Spinal cord (tissue), 10 donors: ENCODE results near the gene CPA3. TPM values are rescaled to one million over a fixed set of nuclear protein-coding genes. Genes with fewer than 3 reads are reported as not detected.

Source experiments
- DNase-seq, 6 donors: peaks; one replicate each; pipeline versions ENCODE4 v3.0.0 to v3.0.0-alpha.2; 2013 to 2015; ENCODE audit warnings: low spot score in 6 of 6, low read depth in 4 of 6
- H3K27ac ChIP-seq: one replicate; pipeline ENCODE4 v1.5.1; 2013; ENCODE audit warnings: low read depth, low read length, control low read depth
- H3K27me3 ChIP-seq: one replicate; pipeline ENCODE4 v1.6.1; 2013; ENCODE audit warnings: low read length; ENCODE audit not compliant: control insufficient read depth, insufficient read depth
- H3K36me3 ChIP-seq: one replicate; pipeline ENCODE4 v1.6.1; 2013; ENCODE audit warnings: low read length; ENCODE audit not compliant: control insufficient read depth, insufficient read depth
- H3K4me1 ChIP-seq: one replicate; pipeline ENCODE4 v1.6.1; 2013; ENCODE audit warnings: low read length; ENCODE audit not compliant: control insufficient read depth, insufficient read depth
- H3K4me3 ChIP-seq: one replicate; pipeline ENCODE4 v1.5.1; 2013; ENCODE audit warnings: low read depth, low read length, control low read depth
- H3K9me3 ChIP-seq: one replicate; pipeline ENCODE4 v1.6.1; 2013; ENCODE audit warnings: low read length; ENCODE audit not compliant: control insufficient read depth, insufficient read depth
- WGBS: methylation state at CpG from one replicate; pipeline ENCODE4 v1.1.5; 2013; ENCODE audit warnings: missing lambda C conversion rate; ENCODE audit not compliant: insufficient coverage; 5-methylcytosine and 5-hydroxymethylcytosine counted together
- polyA plus RNA-seq, 2 donors: library from polyadenylated mRNA; unstranded; fragments of 120-200 nt; gene quantifications; one replicate each; pipeline ENCODE4 v1.2.1, GENCODE V29; 2013; ENCODE audit not compliant: insufficient read length in 2 of 2
- total RNA-seq, 2 donors: library from RNA; depleted of rRNA in 1 of 2; stranded (reverse); fragments of 120-200 nt in 1 of 2; fragments of >200 nt in 1 of 2; gene quantifications; one replicate each; pipeline versions ENCODE4 v1.2.3 to v1.2.4, GENCODE V29; 2013 to 2014
- donor health status: healthy.

CPA3 gene
- total and polyA plus RNA-seq, 4 donors, result 0.89 to 4.5 (median 2.6) TPM; not detected in 1

DNA sequence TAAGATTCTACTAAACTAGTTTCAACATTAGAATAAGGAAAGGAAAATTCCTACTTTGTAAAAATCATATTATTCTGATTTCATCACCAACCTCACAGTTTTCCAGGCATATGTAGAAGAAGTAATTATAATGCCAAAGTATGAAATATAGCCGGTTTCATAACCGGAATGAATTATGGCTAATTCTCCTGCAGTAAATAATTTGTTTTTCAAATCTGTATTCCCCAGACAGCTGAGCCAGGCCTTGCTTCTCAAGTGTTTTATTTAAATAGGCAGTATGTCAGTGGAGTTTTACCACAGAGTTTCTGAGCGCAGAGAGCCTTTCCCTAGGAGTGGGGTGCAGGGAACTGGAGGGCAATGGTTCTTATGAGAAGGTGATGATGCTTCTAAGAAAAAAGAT lies 8.7 kb upstream of the CPA3 start:
- WGBS, result no CpG with 5 or more reads among the region's 3 CpGs
- peak in 2 of 6 donors; percentile 11 to 14 for DNase-seq
- no peak overlapping the region for H3K27ac ChIP-seq

DNA sequence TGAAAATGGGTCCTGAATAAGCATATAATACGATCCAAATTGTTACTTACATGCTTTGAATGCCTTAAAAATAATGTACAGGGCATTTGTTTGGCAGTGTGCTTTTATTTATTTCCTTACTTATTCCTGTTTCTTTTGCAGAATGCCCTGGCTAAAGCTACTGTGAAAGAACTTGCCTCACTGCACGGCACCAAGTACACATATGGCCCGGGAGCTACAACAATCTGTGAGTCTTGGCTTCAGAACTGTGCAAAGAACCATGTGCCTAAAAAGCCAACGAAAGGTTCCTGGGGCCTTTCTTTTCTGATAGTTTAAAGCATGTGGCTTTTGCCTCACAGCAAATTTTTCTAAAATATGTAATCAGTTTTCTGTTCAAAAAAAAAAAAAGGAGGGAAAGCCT lies 7.8 kb upstream of the CPA3 start:
- Histone ChIP-seq H3K27ac (no peak overlapping the region), H3K36me3 (no peaks in the 10 kb centered on the region), H3K9me3 (no peaks in the 10 kb centered on the region), H3K4me1 (no peaks in the 10 kb centered on the region), H3K27me3 (no peaks in the 10 kb centered on the region), H3K4me3 (no peak overlapping the region)
- DNase-seq, result peak in 1 of 6 donors; percentile 71
- 66% methylated on average over 2 of the region's 4 CpGs for WGBS

More for the DNA sequence above, 8.7 kb upstream of the CPA3 start:
- Histone ChIP-seq H3K9me3 (no peaks in the 10 kb centered on the region), H3K36me3 (no peaks in the 10 kb centered on the region), H3K4me1 (no peaks in the 10 kb centered on the region), H3K4me3 (no peak overlapping the region), H3K27me3 (no peaks in the 10 kb centered on the region)

DNA sequence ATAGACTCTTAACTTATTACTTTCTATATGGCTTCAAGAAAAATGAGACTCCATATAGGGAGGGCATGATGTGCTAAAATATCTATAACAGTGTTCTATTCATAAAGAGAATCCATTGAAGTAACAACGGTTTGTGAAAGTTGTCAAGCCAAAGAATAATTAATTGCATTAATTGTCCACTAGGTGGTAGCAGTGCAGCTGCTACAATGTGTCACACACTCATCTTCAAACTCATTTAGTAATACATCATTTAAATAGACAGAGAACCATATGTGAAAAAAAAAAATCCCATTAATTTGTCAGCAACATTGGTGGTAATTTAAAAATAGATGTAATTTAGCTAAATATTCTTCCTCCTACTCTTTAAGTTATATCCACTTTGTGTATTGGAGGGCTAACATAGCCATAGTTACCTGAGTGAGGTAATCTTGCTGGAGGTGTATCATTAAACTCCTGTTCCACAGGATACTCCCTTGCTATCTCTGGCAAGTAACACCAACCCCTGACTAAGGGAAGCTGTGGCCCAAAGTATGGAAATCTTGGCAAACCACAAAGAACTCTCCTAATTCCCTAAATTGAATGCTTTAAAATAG lies 3.7 kb upstream of the CPA3 start:
- H3K27me3 ChIP-seq, result no peaks in the 10 kb centered on the region
- peak in 2 of 6 donors; percentile 37 to 38 for DNase-seq
- no CpG with 5 or more reads among the region's 1 CpG for WGBS

DNA sequence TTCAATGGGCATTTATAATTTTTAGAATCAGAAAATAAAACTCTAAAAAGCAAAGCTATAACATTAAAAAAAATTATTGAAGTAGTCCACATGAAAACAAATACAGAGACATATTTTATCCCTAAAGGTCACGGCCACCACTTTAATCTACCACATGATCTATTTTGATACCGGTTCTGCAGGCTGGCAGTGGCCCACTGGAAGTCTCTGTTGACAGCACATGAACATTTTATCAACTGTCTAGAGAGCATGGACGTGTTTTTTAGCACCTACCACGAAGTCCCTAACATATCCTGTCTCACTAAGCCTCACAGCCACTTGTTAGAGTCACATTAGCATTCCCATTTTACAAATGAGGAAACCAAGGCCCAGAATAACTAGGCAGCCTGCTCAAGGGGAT lies 1.8 kb upstream of the CPA3 start:
- 85% methylated on average over 4 of the region's 4 CpGs for WGBS
- Histone ChIP-seq H3K36me3 (no peaks in the 10 kb centered on the region), H3K4me3 (no peak overlapping the region), H3K4me1 (no peaks in the 10 kb centered on the region), H3K27ac (no peak overlapping the region), H3K27me3 (no peaks in the 10 kb centered on the region), H3K9me3 (no peaks in the 10 kb centered on the region)
- DNase-seq, result no peak

More for the DNA sequence above, 3.7 kb upstream of the CPA3 start:
- Histone ChIP-seq H3K36me3 (no peaks in the 10 kb centered on the region), H3K4me3 (no peak overlapping the region), H3K9me3 (no peaks in the 10 kb centered on the region), H3K27ac (no peak overlapping the region), H3K4me1 (no peaks in the 10 kb centered on the region)

DNA sequence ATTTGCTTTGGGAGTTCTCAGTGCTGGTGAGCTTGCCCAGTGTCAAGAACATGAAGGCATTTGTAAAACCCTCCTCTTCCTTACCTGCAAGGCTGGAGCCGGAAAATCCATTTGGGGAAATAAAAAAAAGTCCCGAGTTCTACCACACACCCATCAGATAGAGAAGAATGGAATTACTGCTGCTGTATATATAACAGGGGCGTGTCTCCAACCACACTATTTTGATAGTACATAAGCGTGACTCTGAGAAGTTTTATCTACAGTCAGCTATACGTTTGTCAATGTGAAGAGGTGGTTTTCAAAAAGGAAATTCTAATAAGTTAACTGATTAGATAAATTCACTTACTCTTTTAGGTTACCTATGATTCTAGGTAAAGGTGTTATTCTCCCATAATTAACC lies 1.3 kb upstream of the CPA3 start:
- Histone ChIP-seq H3K4me1 (no peaks in the 10 kb centered on the region), H3K4me3 (no peak overlapping the region), H3K27me3 (no peaks in the 10 kb centered on the region), H3K36me3 (no peaks in the 10 kb centered on the region), H3K9me3 (no peaks in the 10 kb centered on the region), H3K27ac (no peak overlapping the region)
- DNase-seq, result no peak
- no CpG with 5 or more reads among the region's 5 CpGs for WGBS

DNA sequence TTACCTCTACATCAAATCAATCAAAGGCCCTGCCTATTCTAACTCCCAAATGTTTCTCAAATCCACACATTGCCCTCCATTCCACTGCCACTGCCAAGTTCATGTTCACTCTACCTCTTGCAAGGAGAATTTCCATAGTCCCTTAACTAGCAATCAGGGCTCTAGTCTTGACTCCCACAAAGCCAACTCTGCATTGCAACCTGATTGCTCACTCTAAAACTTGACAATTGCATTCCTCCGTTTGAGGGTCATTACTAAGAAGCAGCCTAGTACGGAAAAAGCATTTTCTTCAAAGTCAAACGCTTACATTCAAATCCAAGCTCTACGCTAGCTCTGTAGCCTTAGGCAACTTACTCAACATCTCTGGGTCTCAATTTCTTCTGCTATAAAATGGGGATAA lies 1.2 kb downstream of the CPA3 start:
- Histone ChIP-seq H3K4me1 (no peaks in the 10 kb centered on the region), H3K27ac (no peak overlapping the region), H3K27me3 (no peaks in the 10 kb centered on the region), H3K36me3 (no peaks in the 10 kb centered on the region), H3K9me3 (no peaks in the 10 kb centered on the region), H3K4me3 (no peak overlapping the region)
- WGBS, result 100% methylated on average over 1 of the region's 4 CpGs
- DNase-seq, result no peak

DNA sequence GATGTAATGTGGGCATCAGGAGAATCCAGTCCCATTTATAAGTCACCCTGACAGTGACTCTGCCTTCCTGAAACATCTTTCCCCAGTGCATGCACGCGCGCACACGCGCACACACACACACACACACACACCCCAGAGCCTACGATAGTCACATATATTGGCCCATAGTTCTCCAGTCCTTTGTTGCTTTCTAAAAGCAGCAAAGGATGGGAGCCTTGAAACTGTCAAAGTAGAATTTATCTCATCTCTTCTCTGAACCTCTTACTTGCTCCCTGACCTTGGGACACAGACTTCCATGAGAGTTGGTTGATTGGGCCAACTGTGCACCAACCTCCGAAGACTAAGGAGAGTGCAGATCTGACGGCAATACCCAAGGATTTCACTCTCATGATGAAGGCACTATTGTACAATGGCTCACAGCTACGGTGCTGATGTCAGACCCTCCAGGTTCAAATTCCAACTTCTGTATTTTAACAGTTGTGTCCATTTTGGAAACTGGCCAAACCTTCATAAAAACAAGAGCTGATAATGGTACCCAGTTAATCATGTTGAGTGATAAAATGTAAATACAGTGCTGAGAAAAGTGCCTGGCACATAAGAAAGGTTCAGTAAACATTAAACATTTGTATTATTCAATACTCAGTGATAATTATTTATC lies 8.3 kb downstream of the CPA3 start:
- H3K4me3 ChIP-seq, result no peak overlapping the region
- H3K9me3 ChIP-seq, result no peaks in the 10 kb centered on the region
- H3K27ac ChIP-seq, result no peak overlapping the region
- no peaks in the 10 kb centered on the region for H3K4me1 ChIP-seq
- 86% methylated on average over 7 of the region's 9 CpGs for WGBS
- DNase-seq, result no peak
- H3K27me3 ChIP-seq, result no peaks in the 10 kb centered on the region
- H3K36me3 ChIP-seq, result no peaks in the 10 kb centered on the region

DNA sequence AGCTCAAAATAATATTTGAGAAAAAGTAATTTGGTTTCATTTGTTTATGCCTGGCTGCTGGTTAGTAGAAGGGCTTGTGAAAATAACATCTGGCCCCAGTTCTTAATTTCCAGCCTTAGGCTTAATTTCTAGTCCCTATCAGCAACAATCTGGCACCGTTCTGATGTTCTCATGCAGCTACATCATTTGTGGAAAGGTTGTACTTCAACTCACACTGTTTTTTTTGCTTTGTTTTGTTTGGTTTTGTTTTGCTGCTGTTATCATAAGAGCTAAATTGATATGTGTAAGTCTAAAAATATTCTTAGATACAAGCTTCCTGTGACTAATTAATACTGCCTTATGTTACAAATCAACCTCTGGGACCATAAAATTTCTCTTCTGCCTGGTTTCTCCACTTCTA lies 8.9 kb downstream of the CPA3 start:
- Histone ChIP-seq H3K4me3 (no peak overlapping the region), H3K4me1 (no peaks in the 10 kb centered on the region), H3K27me3 (no peaks in the 10 kb centered on the region), H3K9me3 (no peaks in the 10 kb centered on the region), H3K36me3 (no peaks in the 10 kb centered on the region), H3K27ac (no peak overlapping the region)
- WGBS, result no CpG with 5 or more reads among the region's 1 CpG
- DNase-seq, result no peak

DNA sequence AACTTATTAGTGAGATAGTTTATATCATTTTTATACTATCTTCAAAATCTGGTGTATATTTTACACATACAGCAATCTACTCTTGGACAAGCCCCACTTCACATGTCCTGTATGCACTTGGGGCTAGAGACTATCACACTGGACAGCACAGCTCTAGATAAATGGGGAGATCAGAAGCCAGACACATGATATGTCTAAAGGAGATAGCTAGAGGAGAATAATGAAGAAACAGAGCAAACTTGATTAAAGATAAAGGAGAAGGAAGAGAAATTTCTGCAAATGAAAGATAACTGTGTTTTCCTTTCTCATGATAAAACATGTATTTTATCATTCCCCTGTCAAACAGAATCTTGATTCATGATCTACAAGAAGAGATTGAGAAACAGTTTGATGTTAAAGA lies 13.0 kb downstream of the CPA3 start:
- no peaks in the 10 kb centered on the region for H3K27me3 ChIP-seq
- H3K36me3 ChIP-seq, result no peaks in the 10 kb centered on the region
- no peak overlapping the region for H3K4me3 ChIP-seq
- H3K4me1 ChIP-seq, result no peaks in the 10 kb centered on the region
- no peaks in the 10 kb centered on the region for H3K9me3 ChIP-seq
- no peak overlapping the region for H3K27ac ChIP-seq
- no peak for DNase-seq

DNA sequence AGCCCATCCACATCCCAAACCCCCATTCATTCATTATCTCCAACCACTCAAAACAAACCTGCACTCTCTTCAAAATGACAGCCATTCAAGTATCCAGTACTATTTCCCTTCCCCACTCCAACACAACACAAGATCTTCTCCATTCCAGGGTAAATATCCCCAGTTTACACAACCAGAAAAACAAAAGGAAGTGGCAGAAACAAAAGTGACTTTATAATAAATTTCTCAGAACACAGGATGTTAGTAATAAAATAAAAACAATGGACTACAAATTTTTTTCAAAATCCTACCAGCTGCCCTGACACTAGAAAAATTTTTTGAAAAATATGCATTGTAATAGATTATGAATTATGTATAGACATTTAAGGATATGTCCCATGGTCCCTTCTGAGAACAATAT lies 14.2 kb downstream of the CPA3 start:
- H3K36me3 ChIP-seq, result no peaks in the 10 kb centered on the region
- no peak for DNase-seq
- H3K27me3 ChIP-seq, result no peaks in the 10 kb centered on the region
- no peak overlapping the region for H3K27ac ChIP-seq
- no peaks in the 10 kb centered on the region for H3K9me3 ChIP-seq
- no peaks in the 10 kb centered on the region for H3K4me1 ChIP-seq
- no peak overlapping the region for H3K4me3 ChIP-seq
